ENCODE data around the gene GLI2.

Gene GLI2

DNA sequence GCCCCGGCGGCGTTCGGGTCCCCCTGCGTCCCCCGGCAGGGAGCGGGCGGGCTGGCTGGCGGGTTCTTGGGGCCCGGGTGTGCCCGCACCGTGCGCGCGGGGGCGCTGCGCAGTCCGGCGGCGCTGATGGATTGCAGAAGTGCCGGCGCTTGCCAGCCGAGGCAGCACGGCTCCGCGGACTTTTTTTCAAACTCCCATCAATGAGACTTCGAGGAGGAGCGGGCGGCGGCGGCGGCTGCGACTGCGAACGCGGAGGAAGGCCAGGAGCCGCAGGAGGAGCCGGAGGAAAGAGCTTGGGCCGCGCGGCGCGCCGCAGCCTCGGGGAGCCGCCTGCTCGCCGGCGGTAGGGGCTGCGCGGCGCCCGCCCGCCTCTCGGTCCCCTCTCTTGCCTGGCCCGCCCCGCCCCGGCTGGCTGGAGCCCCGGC is at the start of gene GLI2:
Gene GLI2 (plus strand): TSS at position 123 of the 425 bp plus-strand sequence. CDS start 61,453 bp downstream, outside the sequence.
- DNase-seq: peak; percentile 48

DNA sequence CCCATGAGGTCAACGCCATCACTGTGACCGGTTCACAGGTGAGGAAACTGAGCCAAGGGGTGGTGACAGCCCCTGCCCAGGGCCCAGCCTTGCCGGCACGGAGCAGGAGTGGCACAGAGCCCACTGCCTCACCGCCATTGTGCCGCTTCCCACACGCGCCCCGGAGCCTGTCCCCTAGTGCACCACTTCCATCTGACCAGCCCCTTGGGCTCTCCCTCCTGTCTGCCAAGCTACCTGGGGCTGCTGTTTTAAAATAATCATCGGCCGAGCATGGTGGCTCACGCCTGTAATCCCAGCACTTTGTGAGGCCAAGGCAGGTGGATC is 49.7 kb upstream of the GLI2 start:
- no peak for DNase-seq

DNA sequence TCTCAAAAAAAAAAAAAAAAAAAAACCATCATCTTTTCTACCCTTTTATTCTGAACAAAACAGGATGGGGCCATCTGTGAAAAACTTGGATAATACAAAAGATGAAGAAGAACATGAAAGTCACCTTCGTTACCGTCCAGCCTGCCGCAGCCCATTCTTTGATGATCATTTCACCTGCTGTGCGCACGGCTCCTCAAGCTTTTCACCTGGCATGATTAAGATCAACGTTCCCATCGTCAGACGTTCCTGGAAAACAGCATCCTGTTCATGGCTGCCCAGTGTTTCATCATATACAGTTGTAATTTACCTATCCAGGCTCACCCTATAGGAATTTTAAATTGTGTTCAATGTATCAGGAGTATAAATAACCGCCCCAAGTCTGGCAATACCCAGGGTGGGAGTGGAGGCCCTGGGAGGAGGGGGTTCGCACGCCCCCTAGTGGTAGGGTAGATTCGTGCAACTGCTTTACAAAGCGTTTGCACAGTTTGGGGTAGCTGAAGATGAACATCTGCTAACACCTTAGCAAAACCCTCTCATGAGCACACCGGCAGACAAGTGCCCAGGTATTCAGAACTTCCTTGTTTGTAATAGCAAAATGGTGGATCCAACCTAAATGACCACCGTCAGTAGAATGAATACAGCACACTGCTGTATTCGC is 49.0 kb upstream of the GLI2 start:
- no peak for DNase-seq

DNA sequence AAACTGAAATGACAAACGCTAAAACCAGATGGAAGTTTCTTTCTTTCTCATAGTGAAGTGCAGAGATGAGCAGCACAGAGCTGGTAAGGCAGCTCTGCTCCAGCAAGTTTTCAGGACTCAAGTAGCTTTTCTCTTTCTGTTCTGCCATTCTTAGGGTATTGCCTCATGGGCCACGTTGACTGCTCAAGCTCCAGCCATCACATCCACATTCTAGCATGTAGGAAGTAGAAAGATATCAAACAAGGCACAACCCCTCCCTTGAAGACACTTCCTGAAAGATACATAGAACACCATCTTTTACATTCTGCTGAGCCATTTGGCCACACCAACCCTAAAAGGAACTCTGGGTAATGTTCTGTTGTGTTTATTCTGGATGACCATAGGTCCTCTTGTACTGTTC is 48.5 kb upstream of the GLI2 start:
- DNase-seq: no peak

DNA sequence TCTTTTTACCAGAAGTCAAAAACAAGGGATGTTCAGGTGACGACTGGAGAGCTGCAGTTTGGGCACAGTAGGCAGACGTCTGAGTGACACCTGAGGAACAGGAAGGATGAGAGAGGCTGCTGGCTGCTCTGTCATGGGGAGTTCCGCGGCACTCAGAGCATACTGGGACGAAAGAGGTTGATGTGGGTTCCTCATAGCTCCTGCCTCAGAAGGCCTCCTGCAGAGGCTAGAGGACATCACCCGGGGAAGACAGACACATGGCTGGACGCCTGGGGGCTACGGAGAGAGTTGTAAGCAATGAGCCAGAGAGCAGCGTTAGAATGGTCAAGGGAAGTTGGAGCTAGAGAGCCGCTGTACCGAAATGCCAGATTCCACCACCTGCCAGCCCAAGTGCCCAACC is 45.1 kb upstream of the GLI2 start:
- DNase-seq: no peak

DNA sequence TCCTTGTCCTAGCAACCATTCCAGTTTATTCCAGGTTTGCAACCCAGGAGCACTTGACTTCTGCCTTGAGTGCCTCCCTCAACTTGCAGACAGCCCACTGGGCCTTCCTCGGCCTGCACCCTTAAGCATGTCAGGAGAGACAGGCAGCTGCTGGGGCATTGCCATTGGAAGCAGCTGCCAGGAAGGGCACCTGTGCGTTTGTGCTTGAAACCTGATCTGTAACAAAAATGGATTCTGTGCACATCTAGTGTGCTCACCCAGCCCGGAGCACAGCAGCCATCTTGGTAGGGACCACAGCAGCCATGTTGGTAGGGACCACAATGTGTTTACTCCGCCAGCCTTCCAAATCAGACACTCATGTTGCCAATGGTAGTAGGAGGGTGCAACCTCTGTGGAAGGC is 44.3 kb upstream of the GLI2 start:
- DNase-seq: no peak

DNA sequence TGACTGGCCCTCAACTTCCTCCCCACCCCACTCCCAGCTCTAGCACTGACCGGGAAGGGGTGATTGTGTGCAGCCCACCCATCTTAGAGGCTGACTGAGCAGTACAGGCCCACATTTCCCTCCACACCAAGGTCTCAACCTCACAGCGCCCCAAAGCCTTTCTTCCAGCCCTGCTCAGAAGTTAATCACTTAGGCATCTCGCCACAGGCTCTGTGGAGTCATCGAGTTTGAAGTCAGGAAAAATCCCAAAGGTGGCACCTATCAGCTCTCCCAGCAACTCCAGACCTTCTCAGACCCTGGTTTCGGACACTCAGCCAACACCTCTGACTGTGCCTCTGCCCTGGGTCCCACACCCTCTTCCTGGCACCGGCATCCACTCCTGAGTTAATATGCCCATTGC is 43.0 kb upstream of the GLI2 start:
- DNase-seq: no peak

DNA sequence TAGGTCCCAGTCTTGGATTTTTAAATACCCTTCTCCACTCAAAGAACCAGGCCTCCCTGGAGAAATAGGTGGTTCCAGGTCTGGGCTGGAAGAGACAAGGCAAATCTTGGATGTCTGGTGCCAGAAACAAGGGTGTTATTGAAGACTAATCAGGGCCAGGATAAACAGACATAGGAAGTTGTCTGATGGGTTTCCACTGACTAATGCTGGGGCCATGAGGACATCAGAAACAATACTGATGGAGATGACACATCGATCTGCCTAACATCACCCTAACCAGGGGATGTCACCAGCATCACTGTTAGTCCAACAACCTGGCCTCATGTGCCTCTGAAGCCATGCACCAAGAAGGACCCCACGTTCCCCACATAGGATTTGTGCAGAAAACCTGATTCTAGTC is 42.5 kb upstream of the GLI2 start:
- no peak for DNase-seq

DNA sequence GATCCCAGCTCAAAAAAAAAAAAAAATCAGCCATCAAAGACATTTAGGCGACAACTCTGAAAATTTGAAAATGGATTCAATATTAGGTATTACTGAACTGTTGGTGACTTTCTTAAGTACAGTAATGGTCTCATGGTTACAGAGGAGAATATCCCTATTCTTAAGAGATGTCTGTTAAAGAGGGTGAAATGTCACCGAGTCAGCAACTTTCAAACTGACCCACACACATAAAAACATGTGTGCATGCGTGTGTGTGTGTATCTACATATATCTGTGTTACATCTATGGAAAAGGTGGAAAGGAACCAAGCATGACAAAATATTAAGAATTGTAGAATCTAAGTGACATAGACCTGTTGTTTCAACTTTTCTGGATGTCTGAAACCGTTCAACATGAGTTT is 41.6 kb upstream of the GLI2 start:
- no peak for DNase-seq

DNA sequence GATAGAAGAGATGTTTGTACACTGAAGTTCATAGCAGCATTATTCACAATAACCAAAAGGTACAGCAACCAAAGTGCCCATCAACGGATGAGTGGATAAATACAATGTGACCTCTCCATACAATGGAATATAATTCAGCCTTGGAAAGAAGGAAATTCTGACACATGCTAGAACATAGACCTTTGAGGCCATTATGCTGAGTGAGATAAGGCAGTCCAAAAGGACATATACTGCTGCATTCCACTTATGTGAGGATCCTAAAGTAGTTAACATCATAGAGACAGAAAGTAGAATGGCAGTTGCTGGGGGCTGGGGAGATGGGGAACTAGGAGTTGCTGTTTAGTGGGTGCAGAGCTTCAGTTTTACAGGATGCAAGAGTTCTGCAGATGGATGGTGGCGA is 38.2 kb upstream of the GLI2 start:
- DNase-seq: no peak

DNA sequence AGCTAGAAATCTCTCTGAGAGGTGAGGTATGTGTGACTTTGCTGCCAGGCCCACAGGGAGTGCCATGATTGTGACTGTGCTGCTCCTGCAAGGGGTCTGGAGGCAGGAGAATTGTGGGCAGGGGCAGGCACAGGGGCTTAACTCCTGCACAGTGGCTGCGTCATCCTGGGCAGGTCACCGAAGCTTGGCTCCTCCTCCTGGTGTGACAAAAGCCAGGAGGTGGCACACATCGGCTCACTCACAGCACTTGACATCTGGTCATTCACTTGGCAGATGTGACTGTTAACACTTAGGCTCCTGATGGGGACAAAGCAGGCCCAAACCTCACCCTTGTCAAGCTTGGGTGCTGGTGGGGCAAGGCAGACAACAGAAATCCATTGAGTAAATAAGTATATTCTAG is 36.4 kb upstream of the GLI2 start:
- no peak for DNase-seq

DNA sequence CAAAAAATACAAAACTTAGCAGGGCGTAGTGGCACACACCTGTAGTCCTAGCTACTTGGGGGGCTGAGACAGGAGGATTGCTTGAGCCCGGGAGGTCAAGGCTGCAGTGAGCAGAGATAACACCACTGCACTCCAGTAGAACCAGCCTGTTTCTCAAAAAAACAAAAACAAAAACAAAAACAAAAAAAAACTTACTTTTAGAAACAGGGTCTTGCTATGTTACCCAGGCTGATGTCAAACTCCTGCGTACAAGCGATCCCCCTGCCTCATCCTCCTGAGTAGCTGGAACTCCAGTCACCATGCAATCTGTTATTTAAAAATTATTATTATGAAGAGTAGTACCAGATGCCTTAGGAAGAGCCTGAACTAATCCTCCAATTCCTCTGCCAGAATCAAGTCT is 35.0 kb upstream of the GLI2 start:
- DNase-seq: no peak

DNA sequence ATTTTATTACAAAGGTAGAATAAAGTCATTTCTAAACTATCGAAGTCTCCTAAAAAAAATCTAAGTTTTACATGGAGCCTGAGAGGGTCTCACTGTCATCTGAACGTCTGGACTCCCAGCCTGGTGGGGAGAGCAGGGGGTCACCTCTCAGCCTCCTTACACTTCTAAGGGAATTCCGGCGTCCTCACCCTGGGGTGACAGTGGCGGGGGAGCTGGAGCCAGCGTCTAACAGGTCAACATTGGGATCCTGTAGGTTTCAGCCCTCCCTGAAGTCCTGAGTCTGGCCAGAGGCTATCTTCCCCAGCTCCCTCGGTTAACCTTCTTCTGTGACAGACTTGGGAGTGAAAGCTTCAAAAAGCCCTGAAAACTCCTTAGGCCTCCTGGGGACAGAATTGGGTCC is 34.6 kb upstream of the GLI2 start:
- DNase-seq: no peak

DNA sequence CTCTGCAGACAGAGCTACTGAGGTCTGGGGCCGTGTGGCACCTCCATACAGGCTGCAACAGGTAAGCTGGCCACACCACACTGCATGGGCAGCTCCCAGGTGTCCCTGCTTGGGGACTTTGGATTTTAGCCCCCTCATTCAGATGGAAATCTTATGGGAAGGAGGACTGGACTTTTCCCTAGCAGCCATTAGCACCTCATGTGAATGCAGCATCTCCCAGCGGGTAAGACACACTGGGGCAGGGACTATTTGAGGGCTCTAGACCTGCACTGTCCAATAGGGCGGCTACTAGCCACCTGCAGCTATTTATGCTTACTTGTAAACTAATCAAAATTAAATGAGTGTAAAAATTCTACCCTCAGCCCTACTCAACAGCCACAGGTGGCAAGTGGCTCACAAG is 34.2 kb upstream of the GLI2 start:
- DNase-seq: no peak

DNA sequence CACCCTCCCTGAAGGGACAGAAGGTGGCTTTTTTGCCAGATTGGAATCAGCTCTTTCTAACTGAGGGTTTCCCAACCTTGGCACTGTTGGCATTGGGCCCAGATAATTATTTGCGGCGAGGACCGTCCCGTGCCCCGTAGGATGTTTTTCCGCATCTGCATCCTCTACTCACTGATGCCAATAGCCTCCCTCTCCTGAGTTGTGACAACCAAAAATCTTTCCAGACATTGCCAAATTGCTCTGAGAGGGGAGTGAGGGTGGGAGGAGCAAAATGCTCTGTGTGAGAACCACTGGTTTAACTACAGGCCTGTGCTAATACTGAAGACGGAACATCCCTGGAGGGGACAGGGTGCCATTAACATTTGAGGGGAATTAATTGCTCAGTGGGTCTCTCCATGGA is 33.6 kb upstream of the GLI2 start:
- DNase-seq: peak; percentile 60

DNA sequence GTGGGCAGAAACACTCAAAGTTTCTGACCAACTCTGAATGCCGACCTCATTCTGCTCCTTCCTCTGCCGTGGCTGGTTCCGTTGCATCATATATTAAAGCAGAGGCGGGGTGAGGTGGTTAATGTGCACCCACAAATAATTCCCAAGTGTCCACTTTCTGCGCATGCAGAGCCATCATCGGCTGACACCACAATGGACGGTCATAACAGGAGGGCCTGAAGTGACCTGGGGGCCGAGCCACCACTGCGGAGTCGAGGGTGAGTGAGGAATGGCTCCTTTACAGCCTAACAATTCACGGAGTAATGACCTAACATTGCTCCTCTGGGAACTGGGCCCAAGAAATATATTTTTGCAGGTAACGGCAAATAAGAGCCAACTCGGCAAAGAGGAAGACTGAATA is 32.9 kb upstream of the GLI2 start:
- no peak for DNase-seq

DNA sequence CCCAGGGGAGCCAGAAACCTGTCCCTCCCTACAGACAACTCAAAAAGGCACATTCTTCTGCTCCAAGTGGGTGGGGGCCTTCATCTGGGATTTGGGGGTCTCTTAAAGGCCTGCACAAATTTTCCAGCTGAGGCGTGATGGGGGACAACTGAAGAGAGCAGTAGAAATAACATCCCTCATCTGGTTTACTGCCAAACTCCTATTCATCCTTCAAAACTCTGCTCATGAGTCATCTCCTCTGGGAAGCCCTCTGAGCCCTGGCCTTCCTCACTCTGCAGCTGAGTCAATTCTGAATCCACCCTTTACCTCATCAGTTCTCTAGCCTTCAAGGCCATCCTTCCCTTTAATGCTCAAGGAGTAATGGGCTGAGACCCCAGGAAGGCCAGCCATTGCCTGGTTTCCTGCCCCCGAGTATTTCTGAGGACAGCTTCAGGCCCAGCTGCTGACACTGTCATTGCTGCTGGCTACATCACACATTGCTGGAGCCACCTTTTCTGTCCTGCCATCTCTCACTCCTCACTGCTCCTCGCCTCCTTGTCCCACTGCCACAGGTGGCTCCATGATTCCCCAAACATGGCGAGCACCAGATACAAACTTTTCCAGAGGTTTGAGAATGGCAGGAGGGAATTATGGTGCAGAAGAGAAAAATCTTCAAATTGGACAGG is 32.2 kb upstream of the GLI2 start:
- no peak for DNase-seq

DNA sequence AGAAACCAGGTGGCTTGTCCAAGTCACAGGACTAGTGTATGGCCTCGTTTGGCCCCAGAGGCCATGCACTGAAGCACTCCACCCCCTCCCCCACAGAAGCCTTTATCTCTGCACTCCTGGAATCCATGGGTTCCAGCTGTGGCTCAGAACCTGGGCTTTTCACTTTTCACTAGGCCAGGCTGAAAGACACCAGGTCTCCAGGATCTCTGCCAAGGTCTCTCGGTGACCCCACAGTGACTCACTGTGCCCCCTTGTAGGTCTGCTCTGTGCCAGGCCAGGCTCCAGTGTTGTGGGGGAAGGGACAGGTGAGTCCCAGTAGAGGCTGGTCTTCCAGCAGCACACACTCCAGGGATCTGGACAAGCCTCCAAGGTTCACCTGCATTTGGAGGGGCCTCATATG is 31.0 kb upstream of the GLI2 start:
- DNase-seq: no peak

DNA sequence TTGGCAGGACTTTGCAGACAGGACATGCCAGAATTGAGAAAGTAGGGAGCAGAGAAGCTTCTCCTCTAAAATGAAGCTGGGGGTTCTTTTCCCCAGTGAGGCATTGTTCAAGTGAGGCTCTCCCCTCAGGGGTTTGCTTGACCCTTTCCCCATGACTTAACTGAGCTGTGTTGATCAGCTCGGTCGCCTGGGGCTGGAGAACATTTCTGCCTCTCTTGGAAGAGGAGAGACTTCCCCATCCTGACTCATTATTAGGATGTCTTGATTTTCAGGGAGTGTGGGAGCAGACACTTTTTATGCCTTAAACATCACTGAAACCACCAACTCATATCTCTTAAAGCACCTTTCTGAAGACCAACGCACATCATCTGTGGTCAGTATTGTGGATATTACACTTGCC is 27.9 kb upstream of the GLI2 start:
- no peak for DNase-seq

DNA sequence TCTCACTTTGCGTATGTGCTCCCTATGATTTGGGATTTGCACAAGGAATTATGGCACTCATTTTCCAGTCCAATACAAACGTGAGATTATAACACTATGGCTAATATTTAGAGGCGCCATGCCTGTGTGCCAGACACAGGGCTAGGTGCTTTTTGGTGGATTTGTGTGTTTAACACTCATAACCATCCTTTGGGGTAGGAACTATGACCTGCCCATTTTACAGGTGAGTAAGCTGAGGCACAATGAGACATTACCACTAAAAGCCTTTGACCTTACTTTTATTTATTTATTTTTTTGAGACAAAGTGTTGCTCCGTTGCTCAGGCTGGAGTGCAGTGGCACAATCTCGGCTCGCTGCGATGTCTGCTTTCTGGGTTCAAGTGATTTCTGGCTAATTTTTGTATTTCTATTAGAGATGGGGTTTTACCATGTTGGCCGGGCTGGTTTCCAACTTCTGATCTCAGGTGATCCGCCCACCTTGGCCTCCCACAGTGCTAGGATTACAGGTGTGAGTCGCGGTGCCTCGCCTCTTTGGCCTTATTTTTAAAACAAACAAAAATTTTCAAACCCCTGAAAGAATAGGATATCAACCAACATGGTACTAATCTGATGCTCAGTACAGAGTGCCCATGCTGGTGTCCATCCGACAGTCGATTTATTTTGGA is 26.6 kb upstream of the GLI2 start:
- DNase-seq: no peak

DNA sequence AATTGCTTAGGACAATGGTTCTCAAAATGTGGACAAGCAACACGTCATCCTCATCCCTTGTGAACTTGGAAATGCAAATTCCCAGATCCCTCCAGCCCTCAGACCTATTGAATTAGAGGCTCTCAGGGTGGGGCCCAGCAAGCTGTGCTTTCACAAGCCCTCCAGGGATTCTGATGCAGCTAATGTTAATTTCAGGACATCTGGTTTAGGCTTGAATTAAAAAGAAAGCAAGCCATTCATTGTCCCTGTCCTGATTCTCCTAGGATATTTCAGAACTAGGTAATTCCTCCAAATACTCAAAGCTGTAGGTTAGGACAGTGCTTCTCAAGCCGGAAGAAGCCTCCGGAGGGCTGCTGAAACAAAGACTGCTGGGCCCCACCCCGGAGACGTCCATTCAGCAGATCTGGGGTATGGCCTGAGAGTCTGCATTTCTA is 26.0 kb upstream of the GLI2 start:
- DNase-seq: no peak

DNA sequence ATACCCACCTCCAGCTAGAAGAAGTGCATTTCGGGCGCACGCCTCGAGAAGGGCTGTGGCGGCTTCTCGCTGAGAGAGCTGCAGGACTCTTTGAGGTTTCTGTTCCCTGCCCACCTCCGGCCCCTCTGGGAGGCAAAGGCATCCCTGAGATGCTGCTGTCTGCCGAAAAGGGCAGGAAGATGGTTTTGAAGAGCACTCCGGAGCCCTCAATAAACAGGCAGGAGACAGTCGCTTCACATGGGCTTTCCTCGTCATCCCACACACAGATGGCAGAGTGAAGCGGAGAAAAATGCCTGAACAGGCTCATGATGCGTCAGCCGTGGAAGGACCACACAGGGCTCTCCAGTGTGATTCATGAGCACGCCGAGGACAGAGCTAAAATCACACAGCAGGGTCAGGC is 25.4 kb upstream of the GLI2 start:
- DNase-seq: no peak

DNA sequence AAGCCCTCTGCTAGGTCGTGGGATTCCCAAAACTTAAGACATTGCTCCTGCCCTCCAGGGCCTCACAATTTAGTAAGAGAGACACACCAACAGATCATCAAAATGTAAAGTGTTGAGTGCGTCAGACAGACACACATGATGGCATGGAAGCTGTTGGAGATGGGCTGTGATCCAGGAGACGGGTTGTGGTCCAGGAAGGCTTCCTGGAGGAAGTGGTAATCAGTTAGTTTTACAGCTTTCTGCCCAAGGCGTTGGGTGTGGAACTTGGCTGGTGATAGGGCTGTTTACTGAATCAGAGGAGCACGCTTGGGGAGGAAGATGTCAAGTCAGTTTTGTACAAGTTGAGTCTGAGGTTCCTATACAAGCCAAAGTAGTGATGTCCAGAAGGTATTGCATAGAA is 24.0 kb upstream of the GLI2 start:
- no peak for DNase-seq

DNA sequence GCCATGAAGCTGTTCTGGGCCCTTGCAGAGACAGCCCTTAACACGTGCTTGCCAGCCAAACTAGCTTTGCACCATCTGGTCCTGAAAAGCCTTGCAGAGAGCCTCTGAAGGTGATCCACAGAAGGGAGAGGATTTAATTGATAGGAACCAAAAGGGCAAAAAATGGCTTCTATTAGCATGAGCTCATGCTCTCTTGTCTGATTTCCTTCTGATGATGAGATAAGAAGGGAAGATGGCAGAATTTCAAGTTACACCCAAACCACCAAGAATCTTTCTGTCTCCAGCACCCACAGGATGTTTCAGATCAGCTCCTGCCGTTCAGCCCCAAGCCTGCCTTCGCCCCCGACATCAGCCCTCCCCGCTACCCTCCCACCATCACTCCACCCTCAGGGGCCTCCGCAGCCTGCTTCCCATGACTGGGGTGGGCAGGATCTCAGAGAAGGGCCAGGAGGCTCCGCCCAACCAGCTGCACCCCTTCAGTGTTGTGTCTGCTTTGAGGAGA is 23.4 kb upstream of the GLI2 start:
- DNase-seq: peak; percentile 67

DNA sequence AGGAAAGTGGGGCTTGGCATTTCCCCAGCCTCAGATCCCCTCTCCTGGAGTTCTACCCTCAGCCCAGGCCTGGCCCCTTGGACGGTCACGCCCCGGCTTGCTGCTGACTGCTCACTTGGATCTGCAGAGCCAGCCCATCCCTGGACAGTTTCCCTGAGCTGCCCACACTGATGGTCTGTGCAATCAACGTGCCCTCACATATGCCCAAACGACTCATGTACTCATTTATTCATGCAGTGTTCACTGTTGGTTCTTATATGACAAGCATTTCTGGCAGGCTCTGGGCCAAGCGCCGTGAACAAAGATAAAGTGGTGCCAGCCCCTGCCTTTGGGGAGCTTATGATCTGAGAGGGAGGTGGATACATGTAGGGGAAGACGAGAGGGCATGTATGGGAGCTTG is 20.3 kb upstream of the GLI2 start:
- no peak for DNase-seq

All from NCI-H1694 (cell line).